Caco-2 (cell line): ENCODE data around the gene PTPRB. TPM values are rescaled to one million over a fixed set of nuclear protein-coding genes. Genes with fewer than 3 reads are reported as not detected.

Source experiments
- BruUV-seq: library from RNA; stranded (reverse); fragments of 400-500 nt; replicated peaks from 2 replicates; lab custom pipeline; 2021; lab: Mats Ljungman, UMichigan
- CTCF ChIA-PET: fragments of 300-600 bp; sonication (Branson Sonifier 250); formaldehyde crosslinking; loops from one replicate; lab custom pipeline; 2022; ENCODE audit warnings: antibody characterized with exemption; lab: Charles Lee
- POLR2A ChIA-PET: fragments of 300-600 bp; sonication (Branson Sonifier 250); formaldehyde crosslinking; loops from one replicate; lab custom pipeline; 2022; ENCODE audit warnings: antibody characterized with exemption; lab: Charles Lee
- DNase-seq, 2 experiments: peaks; one replicate each; pipeline versions ENCODE4 v3.0.0 to v3.0.0-alpha.2; 2020 to 2022
- H3K27me3 ChIP-seq: replicated peaks from 2 replicates; pipeline ENCODE4 v1.6.0; 2011; ENCODE audit warnings: low read length; ENCODE audit not compliant: control insufficient read depth, insufficient read depth
- H3K36me3 ChIP-seq: 2 replicates; pipeline ENCODE4 v1.5.1; 2011; ENCODE audit warnings: low read length; ENCODE audit not compliant: control insufficient read depth, insufficient read depth
- H3K4me1 ChIP-seq: fragments of 250-450 bp; sonication (Bioruptor Pico); 2 replicates; pipeline ENCODE4 v1.5.1; 2020; ENCODE audit warnings: mild to moderate bottlenecking
- H3K4me3 ChIP-seq: 2 replicates; pipeline ENCODE4 v1.5.1; 2011; ENCODE audit warnings: low read depth, mild to moderate bottlenecking, control low read depth, low read length
- H3K9me3 ChIP-seq: fragments of 250-450 bp; sonication (Bioruptor Pico); 2 replicates; pipeline ENCODE4 v1.5.1; 2020; ENCODE audit warnings: mild to moderate bottlenecking, moderate library complexity
- H3K27ac Mint-ChIP-seq: one replicate; pipeline ENCODE4 v1.8.0; 2022; ENCODE audit warnings: mixed read lengths; ENCODE audit not compliant: unreplicated experiment
- H3K27me3 Mint-ChIP-seq: one replicate; pipeline ENCODE4 v1.8.0; 2022; ENCODE audit warnings: mixed read lengths; ENCODE audit not compliant: insufficient read depth, unreplicated experiment
- H3K36me3 Mint-ChIP-seq: one replicate; pipeline ENCODE4 v1.8.0; 2022; ENCODE audit warnings: mild to moderate bottlenecking, mixed read lengths; ENCODE audit not compliant: insufficient read depth, unreplicated experiment
- H3K4me1 Mint-ChIP-seq: one replicate; pipeline ENCODE4 v1.8.0; 2022; ENCODE audit warnings: low read depth, mixed read lengths; ENCODE audit not compliant: unreplicated experiment
- H3K4me3 Mint-ChIP-seq: one replicate; pipeline ENCODE4 v1.8.0; 2022; ENCODE audit warnings: mild to moderate bottlenecking, moderate library complexity, mixed read lengths; ENCODE audit not compliant: unreplicated experiment
- H3K9me3 Mint-ChIP-seq: one replicate; pipeline ENCODE4 v1.8.0; 2022; ENCODE audit warnings: mixed read lengths; ENCODE audit not compliant: unreplicated experiment
- intact Hi-C: fragments of 100-400 bp; cut with micrococcal nuclease; formaldehyde crosslinking; loops from one replicate; pipeline ENCODE4 v1.10.0; 2022; ENCODE audit not compliant: unreplicated experiment
- total RNA-seq: library from RNA; stranded (reverse); gene quantifications from 2 replicates; pipeline ENCODE4 v1.2.3, GENCODE V29; 2022
- TF ChIP-seq, protein P1 (sequence below), 2 experiments: fragments of 200-600 bp in 1 of 2; IDR thresholded peaks; 1 replicate in 1 of 2; 2 replicates in 1 of 2; pipeline versions ENCODE4 v1.5.1 to v1.8.0; 2011 to 2022; ENCODE audit warnings: antibody characterized with exemption in 1 of 2, control low read depth in 1 of 2, inconsistent platforms in 1 of 2, low read depth in 1 of 2, low read length in 1 of 2, mild to moderate bottlenecking in 1 of 2, moderate library complexity in 1 of 2; ENCODE audit not compliant: insufficient read depth in 1 of 2, severe bottlenecking in 1 of 2, unreplicated experiment in 1 of 2

Gene PTPRB
- total RNA-seq, 1 experiment from 2014 or later, result 0.73 TPM

GRCh38 chr12:70559390-70559789, 77.8 kb downstream of the PTPRB start:
- Histone ChIP-seq H3K36me3 (no peaks in the 10 kb centered on the region), H3K4me1 (no peaks in the 10 kb centered on the region), H3K27me3 (no peaks in the 10 kb centered on the region), H3K4me3 (no peak overlapping the region), H3K9me3 (no peaks in the 10 kb centered on the region)
- Mint-ChIP-seq H3K36me3 (no peaks in the 10 kb centered on the region), H3K27me3 (peaks cover 11% of the 10 kb centered on the region), H3K4me1 (no peaks in the 10 kb centered on the region), H3K9me3 (no peaks in the 10 kb centered on the region), H3K4me3 (no peak overlapping the region), H3K27ac (no peak overlapping the region)
- intact Hi-C loops, result no loop called here
- ChIA-PET CTCF (no interaction called here), POLR2A (no interaction called here)
- no TSS peak for BruUV-seq
- DNase-seq, result no peak
- TF ChIP-seq, protein P1, sequence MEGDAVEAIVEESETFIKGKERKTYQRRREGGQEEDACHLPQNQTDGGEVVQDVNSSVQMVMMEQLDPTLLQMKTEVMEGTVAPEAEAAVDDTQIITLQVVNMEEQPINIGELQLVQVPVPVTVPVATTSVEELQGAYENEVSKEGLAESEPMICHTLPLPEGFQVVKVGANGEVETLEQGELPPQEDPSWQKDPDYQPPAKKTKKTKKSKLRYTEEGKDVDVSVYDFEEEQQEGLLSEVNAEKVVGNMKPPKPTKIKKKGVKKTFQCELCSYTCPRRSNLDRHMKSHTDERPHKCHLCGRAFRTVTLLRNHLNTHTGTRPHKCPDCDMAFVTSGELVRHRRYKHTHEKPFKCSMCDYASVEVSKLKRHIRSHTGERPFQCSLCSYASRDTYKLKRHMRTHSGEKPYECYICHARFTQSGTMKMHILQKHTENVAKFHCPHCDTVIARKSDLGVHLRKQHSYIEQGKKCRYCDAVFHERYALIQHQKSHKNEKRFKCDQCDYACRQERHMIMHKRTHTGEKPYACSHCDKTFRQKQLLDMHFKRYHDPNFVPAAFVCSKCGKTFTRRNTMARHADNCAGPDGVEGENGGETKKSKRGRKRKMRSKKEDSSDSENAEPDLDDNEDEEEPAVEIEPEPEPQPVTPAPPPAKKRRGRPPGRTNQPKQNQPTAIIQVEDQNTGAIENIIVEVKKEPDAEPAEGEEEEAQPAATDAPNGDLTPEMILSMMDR (IDR thresholded peaks at IDR 0.05; ENCODE audit: insufficient read depth in 1 of 2, low read depth in 1 of 2, low read length in 1 of 2, severe bottlenecking in 1 of 2, unreplicated experiment in 1 of 2), result no peak

DNA sequence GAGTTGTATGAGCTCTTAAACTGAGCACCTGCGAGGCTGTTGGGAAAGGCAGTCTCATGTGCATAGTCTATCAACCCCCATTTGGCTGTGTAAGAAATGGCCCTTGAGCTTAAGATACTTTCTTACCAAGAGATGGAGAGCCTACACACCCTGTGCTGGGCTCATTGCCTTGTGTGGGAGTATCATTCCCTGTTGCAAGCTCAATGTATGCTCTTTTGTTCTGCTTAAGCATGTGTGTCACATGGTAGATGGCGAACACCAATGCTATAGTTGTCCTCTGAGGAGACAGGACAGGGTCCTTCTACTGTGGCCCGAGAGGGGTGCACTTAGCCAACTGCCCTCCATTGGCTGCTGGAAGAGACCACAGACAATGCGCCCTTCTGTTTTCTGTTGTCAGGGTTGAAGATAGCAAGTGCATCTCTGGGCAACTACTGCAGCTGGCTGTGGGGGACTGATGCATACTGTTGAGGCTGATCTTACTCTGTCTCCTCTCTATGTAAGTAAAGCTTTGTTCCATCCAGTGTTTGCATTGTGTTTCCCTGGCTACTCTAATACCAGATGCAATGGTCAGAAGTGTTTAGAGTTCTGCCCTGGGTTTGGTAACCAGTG, 79.5 kb downstream of the PTPRB start:
- no peaks in the 10 kb centered on the region for H3K4me1 ChIP-seq
- Mint-ChIP-seq H3K27ac (no peak overlapping the region), H3K27me3 (peaks cover 4% of the 10 kb centered on the region), H3K9me3 (no peaks in the 10 kb centered on the region), H3K36me3 (no peaks in the 10 kb centered on the region), H3K4me3 (no peak overlapping the region), H3K4me1 (no peaks in the 10 kb centered on the region)
- H3K9me3 ChIP-seq, result no peaks in the 10 kb centered on the region
- H3K4me3 ChIP-seq, result no peak overlapping the region
- no peak for DNase-seq
- no peaks in the 10 kb centered on the region for H3K27me3 ChIP-seq
- H3K36me3 ChIP-seq, result no peaks in the 10 kb centered on the region
- TF ChIP-seq, protein P1 (IDR thresholded peaks at IDR 0.05; ENCODE audit: insufficient read depth in 1 of 2, low read depth in 1 of 2, low read length in 1 of 2, severe bottlenecking in 1 of 2, unreplicated experiment in 1 of 2), result no peak
- CTCF ChIA-PET, result no interaction called here
- POLR2A ChIA-PET, result no interaction called here
- no TSS peak for BruUV-seq
- intact Hi-C loops, result no loop called here

DNA sequence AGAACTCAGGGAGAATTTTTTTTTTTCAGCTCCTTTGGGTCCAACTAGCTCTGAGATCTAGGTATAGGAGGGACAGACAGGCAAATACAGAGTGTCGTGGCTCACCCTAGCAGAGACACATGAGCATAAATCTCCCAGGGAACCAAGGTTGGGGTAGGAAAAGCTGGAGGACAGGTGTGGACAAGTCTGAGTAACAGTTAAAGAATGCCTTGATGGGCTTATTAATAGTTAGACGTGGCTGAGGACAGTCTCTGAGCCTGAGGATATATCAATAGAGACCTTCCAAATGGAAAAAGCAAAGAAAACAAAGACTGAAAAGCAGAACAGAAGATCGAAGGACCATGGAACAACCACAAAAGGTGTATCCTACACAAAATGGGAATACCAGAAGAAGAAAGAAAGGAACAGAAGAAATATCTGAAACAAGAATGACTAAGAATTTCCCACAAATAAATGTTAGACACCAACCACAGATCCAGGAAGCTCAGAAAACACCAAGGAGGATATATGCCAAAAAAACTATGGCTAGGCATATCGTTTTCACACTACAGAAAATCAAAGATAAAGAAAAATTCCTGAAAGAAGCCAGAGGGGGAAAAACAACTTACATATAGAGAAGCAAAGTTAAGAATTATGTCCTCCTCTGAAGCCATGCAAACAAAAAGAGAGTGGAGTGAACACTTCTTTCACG, 80.9 kb downstream of the PTPRB start:
- Histone ChIP-seq H3K27me3 (no peaks in the 10 kb centered on the region), H3K4me3 (no peak overlapping the region), H3K9me3 (no peaks in the 10 kb centered on the region), H3K4me1 (no peaks in the 10 kb centered on the region), H3K36me3 (no peaks in the 10 kb centered on the region)
- Mint-ChIP-seq H3K4me1 (no peaks in the 10 kb centered on the region), H3K27me3 (peaks cover 4% of the 10 kb centered on the region), H3K36me3 (no peaks in the 10 kb centered on the region), H3K9me3 (no peaks in the 10 kb centered on the region), H3K4me3 (no peak overlapping the region), H3K27ac (no peak overlapping the region)
- BruUV-seq, result no TSS peak
- POLR2A ChIA-PET, result no interaction called here
- TF ChIP-seq, protein P1 (IDR thresholded peaks at IDR 0.05; ENCODE audit: insufficient read depth in 1 of 2, low read depth in 1 of 2, low read length in 1 of 2, severe bottlenecking in 1 of 2, unreplicated experiment in 1 of 2), result no peak
- DNase-seq, result no peak
- intact Hi-C loops, result no loop called here
- CTCF ChIA-PET, result no interaction called here
